Measurements from ENCODE around the gene SKAP1.
A peak's percentile ranks its signal among the peaks of the same experiment; 100 is the strongest.
"Not testable (repeated sequence)": the region's sequence is repeated elsewhere in the genome, so short reads cannot be mapped to it uniquely, and the experiment has no call there.

The SKAP1 gene

GRCh38 chr17:48317732-48318131 is 112.3 kb downstream of the SKAP1 start:
- DNase-seq (ENCODE audit: low spot score) = no peak

DNA sequence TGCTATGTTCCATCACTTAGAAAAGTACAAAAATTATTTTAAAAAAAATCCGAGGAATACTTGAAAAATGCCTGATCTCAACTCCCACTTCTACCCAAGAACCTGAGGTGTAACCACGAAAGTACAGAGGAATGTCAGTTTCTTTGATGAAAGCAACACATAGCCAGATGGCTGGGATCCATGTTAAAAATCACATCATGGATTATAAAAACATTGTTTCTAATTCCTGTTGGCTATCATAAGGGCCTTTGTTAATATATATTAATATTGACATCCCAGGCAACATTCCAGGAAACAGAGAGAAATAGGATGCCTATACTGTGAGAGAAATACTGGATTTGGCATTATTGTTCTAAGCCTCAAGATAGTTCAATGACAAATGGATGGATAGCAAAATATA is 115.3 kb downstream of the SKAP1 start:
- DNase-seq (ENCODE audit: low spot score) = no peak

DNA sequence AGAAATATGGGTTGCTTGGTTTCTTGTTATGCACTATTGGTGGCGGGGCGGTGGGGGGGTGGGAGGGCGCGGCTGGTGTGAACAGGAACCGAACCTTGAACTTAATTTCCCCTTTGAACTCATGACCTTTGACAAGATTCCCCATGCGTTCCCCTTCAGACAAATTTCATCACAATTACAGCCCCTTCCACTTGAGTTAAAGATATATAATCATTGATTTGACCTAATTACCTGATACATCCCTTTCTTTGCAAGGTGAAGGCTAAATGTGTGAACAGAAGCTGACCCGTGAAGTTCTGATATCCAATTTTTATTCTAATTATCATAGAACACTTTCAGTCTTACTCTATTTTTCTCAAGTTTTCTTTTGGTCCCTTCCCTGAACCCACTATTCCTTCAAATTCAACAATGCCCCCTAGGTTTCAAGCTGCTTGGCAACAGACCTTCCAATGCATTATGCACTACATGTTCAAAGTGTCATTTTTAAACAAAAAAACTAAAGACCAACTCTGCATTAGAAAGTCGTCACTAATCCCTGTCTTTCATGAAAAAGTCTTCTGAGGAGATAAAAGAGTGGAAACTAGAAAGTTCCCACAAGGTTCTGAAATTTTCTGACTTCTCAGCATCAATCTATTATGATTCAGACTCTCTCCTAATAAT is 116.8 kb downstream of the SKAP1 start:
- no peak for DNase-seq (ENCODE audit: low spot score)

DNA sequence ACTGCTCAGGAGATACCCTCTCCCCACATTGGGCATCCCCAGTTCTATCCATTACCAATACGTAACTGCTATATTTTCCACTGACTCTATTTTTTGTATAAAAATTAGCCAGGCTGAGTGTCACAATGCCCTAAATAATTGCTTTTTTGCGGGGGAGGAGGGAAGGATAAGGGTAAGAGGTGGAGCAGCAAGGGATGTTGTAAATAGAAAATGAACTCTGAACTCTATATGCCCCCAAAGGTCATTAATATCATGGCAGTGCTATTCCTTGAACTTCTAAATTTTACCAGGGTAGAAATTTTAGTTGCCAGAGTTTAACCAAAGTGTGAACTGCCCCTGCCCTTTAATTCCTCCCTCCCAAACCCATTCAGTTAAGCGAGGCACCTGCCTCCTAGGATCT is 118.7 kb downstream of the SKAP1 start:
- DNase-seq (ENCODE audit: low spot score) = no peak

DNA sequence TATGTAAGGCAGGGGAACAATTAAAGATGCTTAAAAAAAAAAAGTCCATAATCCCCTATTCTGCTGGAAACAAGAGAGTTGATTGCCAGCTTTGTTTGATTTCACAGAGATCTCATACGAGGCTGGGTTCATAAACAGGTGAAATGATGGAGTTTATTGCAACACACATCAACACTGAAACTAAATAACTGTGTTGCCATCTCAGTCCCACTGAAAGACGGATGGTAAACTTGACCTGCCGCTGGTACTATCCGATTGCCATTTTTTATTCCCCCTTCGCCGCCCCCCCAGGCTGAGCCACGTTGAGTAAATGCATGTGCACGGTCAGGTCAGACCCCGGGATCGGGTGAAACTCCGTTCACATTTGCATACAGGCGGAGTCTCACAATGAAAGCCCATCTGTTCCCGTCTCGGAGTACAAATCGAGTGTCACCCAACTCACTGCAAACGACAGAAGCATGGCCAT is 119.2 kb downstream of the SKAP1 start:
- peak; percentile 9 for DNase-seq (ENCODE audit: low spot score)

DNA sequence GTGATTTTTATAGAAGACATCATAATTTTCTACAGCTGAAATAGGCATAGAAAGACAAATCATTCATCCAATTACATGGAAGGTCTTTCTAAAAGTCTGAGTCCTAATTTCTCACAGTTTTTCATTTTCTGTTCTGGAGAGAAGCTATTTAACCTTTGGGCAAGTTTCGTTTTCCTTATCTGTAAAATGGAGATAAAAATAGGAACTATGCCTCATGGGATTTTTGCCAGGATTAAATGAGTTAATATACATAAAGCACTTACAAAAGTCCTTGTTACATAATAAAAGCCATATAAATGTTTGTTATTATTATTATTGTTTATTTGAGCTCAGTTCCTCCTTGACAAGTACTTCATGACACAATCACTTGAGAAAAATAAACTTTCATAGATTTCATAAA is 121.4 kb downstream of the SKAP1 start:
- no peak for DNase-seq (ENCODE audit: low spot score)

GRCh38 chr17:48307814-48308411 is 122.1 kb downstream of the SKAP1 start:
- DNase-seq (ENCODE audit: low spot score) = peak; percentile 70

DNA sequence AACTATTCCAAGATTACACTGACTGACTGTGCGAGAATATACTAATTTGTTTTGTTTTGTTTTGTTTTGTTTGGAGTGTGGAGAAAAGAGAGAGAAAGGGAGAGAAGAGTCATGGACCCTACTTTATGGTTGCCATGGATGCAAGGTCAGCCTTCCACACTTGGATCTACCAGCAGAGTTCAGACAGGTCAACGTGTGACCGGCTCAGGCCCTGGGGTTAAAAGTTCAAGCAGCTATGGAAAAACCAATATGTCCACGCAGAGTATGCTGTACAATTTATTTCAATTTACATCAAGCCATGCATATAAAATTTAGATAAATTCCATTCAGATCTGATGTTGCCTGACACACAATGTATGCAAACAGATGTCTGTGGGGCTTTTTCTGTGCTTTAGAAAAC is 122.8 kb downstream of the SKAP1 start:
- no peak for DNase-seq (ENCODE audit: low spot score)

DNA sequence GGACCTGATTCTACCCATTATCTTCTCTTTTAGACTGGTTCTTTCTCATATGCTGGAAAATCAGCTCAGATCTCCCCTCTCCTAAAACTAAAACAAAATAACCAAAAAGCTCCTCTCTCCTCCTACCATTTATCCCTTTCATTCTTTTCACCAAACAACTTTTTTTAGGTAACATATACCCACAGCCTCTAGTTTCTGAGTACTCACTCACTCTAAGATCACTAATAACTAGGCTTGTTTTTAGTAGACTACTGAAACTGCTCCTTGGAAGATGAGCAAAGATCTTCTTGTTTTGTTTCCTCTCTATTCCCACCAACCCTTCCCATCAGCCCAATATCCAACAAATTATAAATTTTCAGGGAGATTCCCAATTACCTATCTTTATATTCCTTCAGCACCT is 129.0 kb downstream of the SKAP1 start:
- DNase-seq (ENCODE audit: low spot score) = no peak

DNA sequence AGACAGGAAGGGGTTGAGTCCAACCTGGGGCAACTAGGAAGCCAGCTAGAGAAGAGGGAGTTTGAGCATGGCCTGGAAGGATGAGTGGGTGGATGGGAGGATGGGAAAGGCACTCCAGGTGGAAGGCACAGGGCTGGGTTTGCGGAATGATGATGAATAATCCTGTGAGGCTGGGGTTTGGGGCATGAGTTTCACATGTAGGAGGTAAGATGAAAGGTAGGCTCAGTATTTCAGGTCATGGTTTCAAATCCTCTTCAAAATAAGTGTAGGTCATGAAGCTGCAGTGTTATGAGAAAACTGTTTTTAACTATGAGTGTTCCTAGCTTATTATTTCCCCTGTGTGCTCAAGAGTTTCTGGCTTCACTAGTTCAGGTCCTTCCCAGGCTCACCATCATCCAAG is 130.3 kb downstream of the SKAP1 start:
- no peak for DNase-seq (ENCODE audit: low spot score)

- no peak for DNase-seq (ENCODE audit: low spot score)
These were observed 132.2 kb downstream of the SKAP1 start for GRCh38 chr17:48297825-48298224.

DNA sequence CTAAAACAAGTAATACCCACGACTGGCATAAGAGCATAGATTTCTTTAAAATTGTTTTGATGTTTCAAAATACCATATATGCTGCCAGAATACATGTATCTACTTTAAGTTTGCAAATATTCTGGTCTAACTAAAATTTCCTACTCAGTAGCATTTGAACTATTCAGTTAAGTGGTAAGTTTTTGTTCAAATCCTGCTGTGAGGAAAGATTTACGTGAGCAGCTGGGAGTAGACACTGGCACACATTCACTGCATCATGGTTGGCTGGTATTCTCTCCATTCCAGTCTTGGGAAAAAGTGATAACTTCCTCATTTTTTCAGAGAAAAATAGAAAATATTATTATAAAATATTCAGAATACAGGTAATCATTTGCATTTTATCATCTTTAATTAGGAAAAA is 133.6 kb downstream of the SKAP1 start:
- DNase-seq (ENCODE audit: low spot score) = no peak

GRCh38 chr17:48295362-48296288 is 134.4 kb downstream of the SKAP1 start:
- peak; percentile 25 for DNase-seq (ENCODE audit: low spot score)

GRCh38 chr17:48294806-48295361 is 135.1 kb downstream of the SKAP1 start:
- no peak for DNase-seq (ENCODE audit: low spot score)

GRCh38 chr17:48294020-48294805 is 135.8 kb downstream of the SKAP1 start:
- no peak for DNase-seq (ENCODE audit: low spot score)

- DNase-seq (ENCODE audit: low spot score) = no peak
These were observed 136.5 kb downstream of the SKAP1 start for GRCh38 chr17:48293319-48294019.

GRCh38 chr17:48290378-48290777 is 139.6 kb downstream of the SKAP1 start:
- no peak for DNase-seq (ENCODE audit: low spot score)

DNA sequence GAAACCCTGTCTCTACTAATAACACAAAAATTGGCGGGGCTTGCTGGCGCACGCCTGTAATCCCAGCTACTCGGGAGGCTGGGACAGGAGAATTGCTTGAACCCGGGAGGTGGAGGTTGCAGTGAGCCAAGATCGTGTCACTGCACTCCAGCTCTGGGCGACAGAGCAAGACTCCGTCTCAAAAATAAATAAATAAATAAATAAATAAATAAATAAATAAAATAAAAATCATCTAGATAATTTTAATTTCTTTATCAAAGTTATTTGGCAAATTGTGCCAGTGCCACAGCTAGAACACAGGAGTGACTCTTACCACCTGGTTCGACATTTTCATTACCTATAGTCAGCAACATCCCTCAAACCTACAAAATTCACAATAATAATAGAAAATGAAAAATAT is 143.1 kb downstream of the SKAP1 start:
- DNase-seq (ENCODE audit: low spot score) = not testable (repeated sequence)

- DNase-seq (ENCODE audit: low spot score) = no peak
These were observed 144.4 kb downstream of the SKAP1 start for GRCh38 chr17:48285614-48286013.

DNA sequence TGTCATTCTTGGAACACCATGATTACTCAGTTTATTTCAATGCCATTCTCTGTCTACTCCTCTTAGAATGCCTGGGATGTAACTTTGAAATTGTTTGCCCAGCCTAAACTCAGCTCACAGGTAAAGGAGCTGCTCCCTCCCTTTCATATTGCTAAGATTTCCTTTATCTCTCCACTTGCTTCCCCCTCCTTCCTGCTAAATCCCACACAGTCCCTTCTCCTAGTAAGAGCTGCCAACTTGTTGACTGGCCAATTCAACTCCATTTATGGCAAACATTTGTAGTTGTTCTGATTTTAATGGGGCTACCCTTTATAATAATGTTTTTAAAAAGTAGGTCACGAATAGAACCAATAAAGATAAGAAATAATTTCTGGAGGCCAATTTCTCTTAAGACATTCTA is 146.1 kb downstream of the SKAP1 start:
- DNase-seq (ENCODE audit: low spot score) = no peak

GRCh38 chr17:48283411-48283810 is 146.6 kb downstream of the SKAP1 start:
- no peak for DNase-seq (ENCODE audit: low spot score)
